ENCODE results near the gene CDH3. TPM values are rescaled to one million over a fixed set of nuclear protein-coding genes. Genes with fewer than 3 reads are reported as not detected.
A peak's percentile ranks its signal among the peaks of the same experiment; 100 is the strongest.

Gene CDH3
- total RNA-seq, 1 donor from 2014 or later = 1.1 TPM

DNA sequence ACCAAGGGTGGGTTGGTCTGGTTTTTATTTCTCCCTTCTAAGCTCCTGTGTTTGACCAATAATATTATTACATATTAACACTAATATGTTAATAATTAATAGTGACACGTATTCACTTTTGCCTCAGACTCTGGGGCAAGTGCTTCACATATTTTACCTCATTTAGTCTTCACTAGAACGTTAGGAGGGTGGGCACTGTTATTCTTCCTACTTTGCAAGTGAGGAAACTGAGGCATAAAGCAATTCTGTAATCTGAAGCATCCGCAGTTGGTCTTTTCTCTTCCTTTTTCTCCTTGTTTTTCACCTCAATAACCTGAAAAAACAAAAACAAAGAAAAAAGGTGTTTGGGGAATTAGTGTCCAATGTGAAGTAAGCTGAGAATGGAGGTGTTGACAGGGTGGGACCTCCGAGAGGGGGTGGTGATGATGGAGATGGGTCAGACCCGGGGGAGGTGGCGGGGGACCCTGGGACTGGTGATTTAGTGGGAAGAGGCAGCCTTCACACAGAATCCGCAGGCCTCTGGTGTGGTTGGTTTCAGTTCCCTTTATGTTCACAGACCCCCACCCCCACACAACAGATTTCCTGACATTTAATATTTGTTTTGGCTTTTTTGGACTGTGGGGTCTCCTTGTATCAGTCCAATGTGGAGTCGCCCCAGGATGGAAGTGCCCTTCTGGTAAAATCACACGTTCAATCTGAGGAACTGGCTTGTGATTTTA lies 95.7 kb downstream of the CDH3 start:
- H3K9me3 Mint-ChIP-seq (ENCODE audit: low read depth) = no peaks in the 10 kb centered on the region
- no peaks in the 10 kb centered on the region for H3K36me3 Mint-ChIP-seq (ENCODE audit: low read depth)
- no peak for DNase-seq (ENCODE audit: low spot score)
- no peak for TF ChIP-seq CTCF (IDR thresholded peaks at IDR 0.05)
- no peak overlapping the region for H3K4me3 Mint-ChIP-seq (ENCODE audit: unreplicated experiment)
- H3K27ac Mint-ChIP-seq (ENCODE audit: unreplicated experiment) = no peak overlapping the region
- H3K27me3 Mint-ChIP-seq (ENCODE audit: low read depth) = peaks cover 9% of the 10 kb centered on the region
- peaks cover 37% of the 10 kb centered on the region for H3K4me1 Mint-ChIP-seq (ENCODE audit: low read depth)

GRCh38 chr16:68743664-68744063 lies 98.6 kb downstream of the CDH3 start:
- Mint-ChIP-seq H3K4me1 (ENCODE audit: low read depth) (peaks cover 27% of the 10 kb centered on the region), H3K4me3 (ENCODE audit: unreplicated experiment) (no peak overlapping the region), H3K9me3 (ENCODE audit: low read depth) (no peaks in the 10 kb centered on the region), H3K36me3 (ENCODE audit: low read depth) (no peaks in the 10 kb centered on the region), H3K27ac (ENCODE audit: unreplicated experiment) (no peak overlapping the region), H3K27me3 (ENCODE audit: low read depth) (no peaks in the 10 kb centered on the region)
- no peak for DNase-seq (ENCODE audit: low spot score)
- no peak for TF ChIP-seq CTCF (IDR thresholded peaks at IDR 0.05)

DNA sequence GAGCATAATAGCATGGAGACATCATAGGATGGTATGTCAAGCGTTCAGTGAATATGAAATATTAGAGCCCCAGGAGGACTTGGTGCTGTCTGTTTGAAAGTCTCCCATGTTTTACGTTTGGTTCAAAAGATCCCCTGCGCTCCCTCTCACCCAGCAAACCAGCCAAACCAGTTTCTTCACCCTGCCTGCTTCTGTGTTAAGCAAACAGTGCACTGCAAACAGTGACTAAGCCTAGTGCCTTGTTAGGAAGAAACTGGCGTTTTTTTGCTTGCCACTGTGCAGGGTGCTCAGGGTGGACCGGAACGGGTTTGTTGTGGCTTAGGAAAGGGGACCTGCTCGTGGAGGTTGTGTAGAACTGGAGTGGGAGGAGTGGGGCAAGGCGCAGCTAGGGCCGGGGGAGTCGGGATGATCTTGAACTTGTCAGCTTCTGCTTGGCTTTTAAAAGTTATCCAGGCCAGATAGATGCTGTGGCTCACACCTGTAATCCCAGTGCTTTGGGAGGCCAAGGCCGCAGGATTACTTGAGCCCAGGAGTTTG lies 99.7 kb downstream of the CDH3 start:
- H3K27ac Mint-ChIP-seq (ENCODE audit: unreplicated experiment) = peak overlapping the region; percentile 14
- H3K27me3 Mint-ChIP-seq (ENCODE audit: low read depth) = peaks cover 3% of the 10 kb centered on the region
- H3K9me3 Mint-ChIP-seq (ENCODE audit: low read depth) = no peaks in the 10 kb centered on the region
- H3K4me3 Mint-ChIP-seq (ENCODE audit: unreplicated experiment) = no peak overlapping the region
- H3K4me1 Mint-ChIP-seq (ENCODE audit: low read depth) = peaks cover 27% of the 10 kb centered on the region
- H3K36me3 Mint-ChIP-seq (ENCODE audit: low read depth) = no peaks in the 10 kb centered on the region
- no peak for DNase-seq (ENCODE audit: low spot score)
- no peak for TF ChIP-seq CTCF (IDR thresholded peaks at IDR 0.05)

GRCh38 chr16:68746951-68747350 lies 101.8 kb downstream of the CDH3 start:
- Mint-ChIP-seq H3K4me1 (ENCODE audit: low read depth) (peaks cover 15% of the 10 kb centered on the region), H3K9me3 (ENCODE audit: low read depth) (no peaks in the 10 kb centered on the region), H3K27me3 (ENCODE audit: low read depth) (peaks cover 3% of the 10 kb centered on the region), H3K4me3 (ENCODE audit: unreplicated experiment) (no peak overlapping the region), H3K27ac (ENCODE audit: unreplicated experiment) (no peak overlapping the region), H3K36me3 (ENCODE audit: low read depth) (no peaks in the 10 kb centered on the region)
- no peak for TF ChIP-seq CTCF (IDR thresholded peaks at IDR 0.05)
- DNase-seq (ENCODE audit: low spot score) = no peak

DNA sequence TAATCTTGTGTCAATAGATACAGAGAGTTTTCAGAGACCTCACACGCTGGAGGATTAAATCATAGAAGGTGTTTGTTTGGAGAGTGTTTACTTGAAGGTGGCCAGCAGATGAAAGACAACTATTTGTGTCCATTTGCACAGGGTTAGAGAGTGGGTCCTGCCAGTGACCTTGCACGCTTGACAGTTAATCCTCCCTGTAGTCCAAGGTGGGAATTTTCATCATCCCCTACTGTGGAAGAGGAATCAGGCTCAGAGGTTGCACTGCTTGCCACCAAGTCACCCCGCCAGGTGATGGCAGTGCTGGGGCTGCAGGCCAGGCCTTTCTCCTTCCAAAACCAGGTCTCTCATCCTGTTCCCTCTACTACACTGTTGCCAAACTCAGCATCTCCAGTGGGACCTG lies 104.3 kb downstream of the CDH3 start:
- Mint-ChIP-seq H3K27ac (ENCODE audit: unreplicated experiment) (no peak overlapping the region), H3K27me3 (ENCODE audit: low read depth) (peaks cover 3% of the 10 kb centered on the region), H3K4me3 (ENCODE audit: unreplicated experiment) (no peak overlapping the region), H3K9me3 (ENCODE audit: low read depth) (no peaks in the 10 kb centered on the region), H3K36me3 (ENCODE audit: low read depth) (no peaks in the 10 kb centered on the region), H3K4me1 (ENCODE audit: low read depth) (peaks cover 9% of the 10 kb centered on the region)
- DNase-seq (ENCODE audit: low spot score) = no peak
- no peak for TF ChIP-seq CTCF (IDR thresholded peaks at IDR 0.05)

Other genes starting within 250 kb of the CDH3 start
- gene SMPD3, start 196.8 kb upstream of the CDH3 start, total RNA-seq = 0.07 TPM in 1 of 3 replicates, not detected in the others
- 29.7 to 35.1 TPM (median 32.5 TPM) in 3 replicates for gene ZFP90, start 106.0 kb upstream of the CDH3 start, total RNA-seq
- 0.35 to 0.38 TPM in 2 of 3 replicates, not detected in the other for gene CDH1, start 92.0 kb downstream of the CDH3 start, total RNA-seq
- 11.1 to 17.4 TPM (median 13.1 TPM) in 3 replicates for gene TANGO6, start 198.2 kb downstream of the CDH3 start, total RNA-seq

All from chondrocyte (in vitro differentiated cells).